HepG2 (cell line): ENCODE measurements around the gene CCDC197. TPM values are rescaled to one million over a fixed set of nuclear protein-coding genes. Genes with fewer than 3 reads are reported as not detected.

Experiments used
- AHDC1 ChIP-seq: sonication (generic); formaldehyde crosslinking; IDR thresholded peaks from 2 replicates; pipeline ENCODE4 v1.5.1; 2020; ENCODE audit warnings: mild to moderate bottlenecking, missing genetic modification reagents, borderline replicate concordance
- FOXC1 ChIP-seq: sonication (generic); formaldehyde crosslinking; IDR thresholded peaks from 2 replicates; pipeline ENCODE4 v1.8.0; 2022; ENCODE audit warnings: mild to moderate bottlenecking, missing genetic modification reagents, borderline replicate concordance
- GATAD1 ChIP-seq: IDR thresholded peaks from 2 replicates; pipeline ENCODE4 v1.6.1; 2016; ENCODE audit warnings: missing genetic modification reagents, missing compliant biosample characterization
- GFI1 ChIP-seq: sonication (generic); formaldehyde crosslinking; IDR thresholded peaks from 2 replicates; pipeline ENCODE4 v1.5.0; 2020; ENCODE audit warnings: missing genetic modification reagents, mild to moderate bottlenecking, borderline replicate concordance
- HHEX ChIP-seq: IDR thresholded peaks from 2 replicates; pipeline ENCODE4 v1.6.1; 2016; ENCODE audit warnings: control low read depth
- HMGXB3 ChIP-seq: sonication (generic); formaldehyde crosslinking; IDR thresholded peaks from 2 replicates; pipeline ENCODE4 v1.4.0; 2020; ENCODE audit warnings: missing genetic modification reagents, borderline replicate concordance
- HOXA3 ChIP-seq: sonication (generic); formaldehyde crosslinking; IDR thresholded peaks from 2 replicates; pipeline ENCODE4 v1.5.0; 2020; ENCODE audit warnings: missing genetic modification reagents
- MTA3 ChIP-seq: sonication (generic); formaldehyde crosslinking; IDR thresholded peaks from 2 replicates; pipeline ENCODE4 v1.4.0; 2020; ENCODE audit warnings: missing genetic modification reagents
- NFE2 ChIP-seq: sonication (generic); formaldehyde crosslinking; IDR thresholded peaks from 2 replicates; pipeline ENCODE4 v1.4.0; 2020; ENCODE audit warnings: missing genetic modification reagents
- PLRG1 ChIP-seq: fragments of 450-650 bp; conservative IDR thresholded peaks from 2 replicates; pipeline ENCODE4 v1.6.1; 2016
- SP140L ChIP-seq: sonication (generic); formaldehyde crosslinking; IDR thresholded peaks from 2 replicates; pipeline ENCODE4 v1.4.0; 2020; ENCODE audit warnings: missing genetic modification reagents, borderline replicate concordance
- TBL1XR1 ChIP-seq: fragments of 150-350 bp; IDR thresholded peaks from 2 replicates; pipeline ENCODE4 v1.6.1; 2014; ENCODE audit warnings: borderline replicate concordance, low read length; ENCODE audit not compliant: partially characterized antibody
- TOE1 ChIP-seq: sonication (generic); formaldehyde crosslinking; IDR thresholded peaks from 2 replicates; pipeline ENCODE4 v1.4.0; 2020; ENCODE audit warnings: mild to moderate bottlenecking, missing genetic modification reagents
- ZBTB1 ChIP-seq: sonication (generic); formaldehyde crosslinking; IDR thresholded peaks from 2 replicates; pipeline ENCODE4 v1.4.0; 2020; ENCODE audit warnings: missing genetic modification reagents, borderline replicate concordance
- ZFP90 ChIP-seq: sonication (generic); formaldehyde crosslinking; IDR thresholded peaks from 2 replicates; pipeline ENCODE4 v1.8.0; 2022; ENCODE audit warnings: missing genetic modification reagents, mild to moderate bottlenecking, inconsistent platforms, borderline replicate concordance
- ZFP91 ChIP-seq: sonication (generic); formaldehyde crosslinking; IDR thresholded peaks from 2 replicates; pipeline ENCODE4 v1.9.0; 2022; ENCODE audit warnings: missing genetic modification reagents, mild to moderate bottlenecking, borderline replicate concordance
- ZNF382 ChIP-seq: sonication (generic); formaldehyde crosslinking; IDR thresholded peaks from 2 replicates; pipeline ENCODE4 v1.5.0; 2020; ENCODE audit warnings: missing genetic modification reagents, mild to moderate bottlenecking, borderline replicate concordance
- ZNF446 ChIP-seq: sonication (generic); formaldehyde crosslinking; IDR thresholded peaks from 2 replicates; pipeline ENCODE4 v1.5.0; 2020; ENCODE audit warnings: mild to moderate bottlenecking, missing genetic modification reagents
- ZNF678 ChIP-seq: sonication (generic); formaldehyde crosslinking; IDR thresholded peaks from 2 replicates; pipeline ENCODE4 v1.4.0; 2020; ENCODE audit warnings: mild to moderate bottlenecking, missing genetic modification reagents
- ZNF850 ChIP-seq: sonication (generic); formaldehyde crosslinking; conservative IDR thresholded peaks from 2 replicates; pipeline ENCODE4 v1.9.0; 2021; ENCODE audit warnings: mild to moderate bottlenecking, missing genetic modification reagents
- ZSCAN29 ChIP-seq: sonication (generic); formaldehyde crosslinking; conservative IDR thresholded peaks from 2 replicates; pipeline ENCODE4 v1.4.0; 2020; ENCODE audit warnings: mild to moderate bottlenecking, missing genetic modification reagents
- polyA plus RNA-seq, 8 experiments: library from polyadenylated mRNA; depleted of rRNA in 3 of 8; stranded (reverse) in 7 of 8; unstranded in 1 of 8; fragments of >200 nt; fragmentation: Illumina TruSeq in 4 of 8; extraction: Trizol in 4 of 8; gene quantifications; 2 replicates each; pipeline versions ENCODE4 v1.2.1 to v1.2.3, GENCODE V29; 2011 to 2016; ENCODE audit warnings: low read depth in 4 of 8, missing spikeins in 1 of 8, mixed read lengths in 1 of 8; ENCODE audit not compliant: insufficient read depth in 1 of 8
- total RNA-seq, 5 experiments: library from RNA; depleted of rRNA; stranded (reverse); fragments of >200 nt; fragmentation: Illumina TruSeq; extraction: Trizol; gene quantifications; 2 replicates each; pipeline ENCODE4 v1.2.3, GENCODE V29; 2016; ENCODE audit warnings: low read depth in 1 of 5

CCDC197 gene
- total and polyA plus RNA-seq, 2 of the 13 experiments (the other 11 are each of a cell fraction or from before 2014, with no cell fraction given) = 0.11 to 0.13 TPM

GRCh38 chr14:93953263-93953662 is 43.8 kb upstream of the CCDC197 start (continued):
- TF ChIP-seq AHDC1 (CRISPR knock-in tag) = no peak
- no peak for TF ChIP-seq ZNF850
- TF ChIP-seq TOE1 (CRISPR knock-in tag) = no peak
- TF ChIP-seq HMGXB3 (CRISPR knock-in tag) = no peak
- TF ChIP-seq HHEX (CRISPR knock-in tag) = no peak
- no peak for TF ChIP-seq GATAD1
- peak; percentile 38; the same call in 1 of the 2 replicates for TF ChIP-seq ZFP91 (CRISPR knock-in tag)
- no peak for TF ChIP-seq ZNF678
- TF ChIP-seq PLRG1 = no peak
- no peak for TF ChIP-seq ZNF382
- TF ChIP-seq ZNF446 (CRISPR knock-in tag) = no peak
- 0 out of 2 replicates have a peak, but pooled peaks have one; percentile 32 for TF ChIP-seq HOXA3 (CRISPR knock-in tag)
- TF ChIP-seq ZSCAN29 (CRISPR knock-in tag) = no peak
- no peak for TF ChIP-seq SP140L
- no peak for TF ChIP-seq MTA3 (CRISPR knock-in tag)
- TF ChIP-seq ZBTB1 = no peak
- TF ChIP-seq TBL1XR1 = no peak
- TF ChIP-seq GFI1 = 0 out of 2 replicates have a peak, but pooled peaks have one; percentile 38
- no peak for TF ChIP-seq ZFP90 (CRISPR knock-in tag)
- no peak for TF ChIP-seq NFE2
- no peak for TF ChIP-seq FOXC1 (CRISPR knock-in tag)
